Neural cell (in vitro differentiated cells): ENCODE measurements around the gene SSBP2. TPM values are rescaled to one million over a fixed set of nuclear protein-coding genes. Genes with fewer than 3 reads are reported as not detected.

Experiments used
- H2AFZ ChIP-seq: fragments of 200-600, 300-800 bp; sonication (generic), shearing (Covaris generic); 2 replicates; pipeline ENCODE4 v1.6.0; 2014; ENCODE audit warnings: low read depth, mild to moderate bottlenecking, antibody characterized with exemption, low read length, moderate library complexity
- H3F3A ChIP-seq: fragments of 200-600 bp; shearing (Covaris generic); 2 replicates; pipeline ENCODE4 v1.6.1; 2016; ENCODE audit warnings: mild to moderate bottlenecking, moderate library complexity, mixed read lengths, antibody characterized with exemption, low read length; ENCODE audit not compliant: insufficient read depth, poor library complexity, severe bottlenecking
- H3K27ac ChIP-seq: fragments of 200-600, 300-800 bp; sonication (generic), shearing (Covaris generic); 2 replicates; pipeline ENCODE4 v1.5.1; 2014; ENCODE audit warnings: mild to moderate bottlenecking, low read length, moderate library complexity
- H3K27me3 ChIP-seq: fragments of 300-800, 200-600 bp; sonication (generic), shearing (Covaris generic); 2 replicates; pipeline ENCODE4 v1.6.0; 2014; ENCODE audit warnings: mild to moderate bottlenecking, low read depth, low read length, moderate library complexity; ENCODE audit not compliant: insufficient read depth
- H3K36me3 ChIP-seq: fragments of 300-800, 200-600 bp; sonication (generic), shearing (Covaris generic); 2 replicates; pipeline ENCODE4 v1.5.1; 2014; ENCODE audit warnings: mild to moderate bottlenecking, antibody characterized with exemption, low read length, moderate library complexity; ENCODE audit not compliant: insufficient read depth
- H3K4me2 ChIP-seq: fragments of 300-800, 200-600 bp; sonication (generic), shearing (Covaris generic); 2 replicates; pipeline ENCODE4 v1.6.0; 2014; ENCODE audit warnings: mild to moderate bottlenecking, low read length
- H3K4me3 ChIP-seq: fragments of 300-800, 200-600 bp; sonication (generic), shearing (Covaris generic); 2 replicates; pipeline ENCODE4 v1.5.1; 2014; ENCODE audit warnings: mild to moderate bottlenecking, low read length, moderate library complexity
- H3K79me2 ChIP-seq: fragments of 200-600 bp; shearing (Covaris generic); replicated peaks from 2 replicates; pipeline ENCODE4 v1.6.0; 2014; ENCODE audit warnings: mild to moderate bottlenecking, low read length, moderate library complexity; ENCODE audit not compliant: insufficient read depth
- H3K9ac ChIP-seq: fragments of 300-800, 200-600 bp; sonication (generic), shearing (Covaris generic); 2 replicates; pipeline ENCODE4 v1.6.1; 2016; ENCODE audit warnings: mild to moderate bottlenecking, low read length, mixed read lengths
- H3K9me2 ChIP-seq: fragments of 200-600 bp; shearing (Covaris generic); 2 replicates; pipeline ENCODE4 v1.6.1; 2016; ENCODE audit warnings: mild to moderate bottlenecking, low read length, mixed read lengths; ENCODE audit not compliant: insufficient read depth
- H3K9me3 ChIP-seq: fragments of 200-600, 300-800 bp; sonication (generic), shearing (Covaris generic); 2 replicates; pipeline ENCODE4 v1.6.1; 2016; ENCODE audit warnings: mild to moderate bottlenecking, mixed run types, low read length, moderate library complexity, mixed read lengths
- H4K20me1 ChIP-seq: fragments of 200-600 bp; shearing (Covaris generic); 2 replicates; pipeline ENCODE4 v1.6.1; 2016; ENCODE audit warnings: mild to moderate bottlenecking, mixed run types; ENCODE audit not compliant: insufficient read depth
- EP300 ChIP-seq: fragments of 450-650 bp; conservative IDR thresholded peaks from 2 replicates; pipeline ENCODE4 v1.6.1; 2014; ENCODE audit warnings: antibody characterized with exemption, mild to moderate bottlenecking, moderate library complexity; ENCODE audit not compliant: poor library complexity, severe bottlenecking
- EZH2 ChIP-seq: fragments of 200-600, 300-800 bp; shearing (Covaris generic), sonication (generic); IDR thresholded peaks from 2 replicates; pipeline ENCODE4 v1.6.1; 2014; ENCODE audit warnings: antibody characterized with exemption, low read length, borderline replicate concordance, mild to moderate bottlenecking; ENCODE audit not compliant: insufficient read depth, poor library complexity, severe bottlenecking
- MXI1 ChIP-seq: fragments of 450-650 bp; conservative IDR thresholded peaks from 2 replicates; pipeline ENCODE4 v1.6.1; 2014; ENCODE audit warnings: antibody characterized with exemption, mild to moderate bottlenecking; ENCODE audit not compliant: poor library complexity, severe bottlenecking
- POLR2AphosphoS5 ChIP-seq: IDR thresholded peaks from 2 replicates; pipeline ENCODE4 v1.6.1; 2012
- RAD21 ChIP-seq: fragments of 450-650 bp; conservative IDR thresholded peaks from 2 replicates; pipeline ENCODE4 v1.6.1; 2014; ENCODE audit warnings: antibody characterized with exemption, mild to moderate bottlenecking, moderate library complexity
- SMC3 ChIP-seq: fragments of 450-650 bp; conservative IDR thresholded peaks from 2 replicates; pipeline ENCODE4 v1.6.1; 2014; ENCODE audit warnings: antibody characterized with exemption, mild to moderate bottlenecking, moderate library complexity; ENCODE audit not compliant: poor library complexity
- TAF1 ChIP-seq: IDR thresholded peaks from 2 replicates; pipeline ENCODE4 v1.6.1; 2012; ENCODE audit warnings: low read depth
- polyA plus RNA-seq: library from polyadenylated mRNA; depleted of rRNA; stranded (reverse); fragments of >200 nt; gene quantifications from 2 replicates; pipeline ENCODE4 v1.2.3, GENCODE V29; 2014
- TF ChIP-seq, protein P1 (sequence below): IDR thresholded peaks from 2 replicates; pipeline ENCODE4 v1.6.1; 2012; ENCODE audit warnings: borderline replicate concordance
- TF ChIP-seq, protein P2 (sequence below): fragments of 450-650 bp; IDR thresholded peaks from 2 replicates; pipeline ENCODE4 v1.5.1; 2014; ENCODE audit warnings: antibody characterized with exemption, mild to moderate bottlenecking, moderate library complexity; ENCODE audit not compliant: poor library complexity, severe bottlenecking

The SSBP2 gene
- polyA plus RNA-seq, 1 donor from 2014 or later: 128 TPM

- H3K27me3 ChIP-seq: no peaks in the 10 kb centered on the region
- H3K9me3 ChIP-seq: no peaks in the 10 kb centered on the region
- H3K79me2 ChIP-seq: peaks cover 76% of the 10 kb centered on the region
- TF ChIP-seq, protein P1, sequence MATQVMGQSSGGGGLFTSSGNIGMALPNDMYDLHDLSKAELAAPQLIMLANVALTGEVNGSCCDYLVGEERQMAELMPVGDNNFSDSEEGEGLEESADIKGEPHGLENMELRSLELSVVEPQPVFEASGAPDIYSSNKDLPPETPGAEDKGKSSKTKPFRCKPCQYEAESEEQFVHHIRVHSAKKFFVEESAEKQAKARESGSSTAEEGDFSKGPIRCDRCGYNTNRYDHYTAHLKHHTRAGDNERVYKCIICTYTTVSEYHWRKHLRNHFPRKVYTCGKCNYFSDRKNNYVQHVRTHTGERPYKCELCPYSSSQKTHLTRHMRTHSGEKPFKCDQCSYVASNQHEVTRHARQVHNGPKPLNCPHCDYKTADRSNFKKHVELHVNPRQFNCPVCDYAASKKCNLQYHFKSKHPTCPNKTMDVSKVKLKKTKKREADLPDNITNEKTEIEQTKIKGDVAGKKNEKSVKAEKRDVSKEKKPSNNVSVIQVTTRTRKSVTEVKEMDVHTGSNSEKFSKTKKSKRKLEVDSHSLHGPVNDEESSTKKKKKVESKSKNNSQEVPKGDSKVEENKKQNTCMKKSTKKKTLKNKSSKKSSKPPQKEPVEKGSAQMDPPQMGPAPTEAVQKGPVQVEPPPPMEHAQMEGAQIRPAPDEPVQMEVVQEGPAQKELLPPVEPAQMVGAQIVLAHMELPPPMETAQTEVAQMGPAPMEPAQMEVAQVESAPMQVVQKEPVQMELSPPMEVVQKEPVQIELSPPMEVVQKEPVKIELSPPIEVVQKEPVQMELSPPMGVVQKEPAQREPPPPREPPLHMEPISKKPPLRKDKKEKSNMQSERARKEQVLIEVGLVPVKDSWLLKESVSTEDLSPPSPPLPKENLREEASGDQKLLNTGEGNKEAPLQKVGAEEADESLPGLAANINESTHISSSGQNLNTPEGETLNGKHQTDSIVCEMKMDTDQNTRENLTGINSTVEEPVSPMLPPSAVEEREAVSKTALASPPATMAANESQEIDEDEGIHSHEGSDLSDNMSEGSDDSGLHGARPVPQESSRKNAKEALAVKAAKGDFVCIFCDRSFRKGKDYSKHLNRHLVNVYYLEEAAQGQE: no peak
- TF ChIP-seq, protein P2, sequence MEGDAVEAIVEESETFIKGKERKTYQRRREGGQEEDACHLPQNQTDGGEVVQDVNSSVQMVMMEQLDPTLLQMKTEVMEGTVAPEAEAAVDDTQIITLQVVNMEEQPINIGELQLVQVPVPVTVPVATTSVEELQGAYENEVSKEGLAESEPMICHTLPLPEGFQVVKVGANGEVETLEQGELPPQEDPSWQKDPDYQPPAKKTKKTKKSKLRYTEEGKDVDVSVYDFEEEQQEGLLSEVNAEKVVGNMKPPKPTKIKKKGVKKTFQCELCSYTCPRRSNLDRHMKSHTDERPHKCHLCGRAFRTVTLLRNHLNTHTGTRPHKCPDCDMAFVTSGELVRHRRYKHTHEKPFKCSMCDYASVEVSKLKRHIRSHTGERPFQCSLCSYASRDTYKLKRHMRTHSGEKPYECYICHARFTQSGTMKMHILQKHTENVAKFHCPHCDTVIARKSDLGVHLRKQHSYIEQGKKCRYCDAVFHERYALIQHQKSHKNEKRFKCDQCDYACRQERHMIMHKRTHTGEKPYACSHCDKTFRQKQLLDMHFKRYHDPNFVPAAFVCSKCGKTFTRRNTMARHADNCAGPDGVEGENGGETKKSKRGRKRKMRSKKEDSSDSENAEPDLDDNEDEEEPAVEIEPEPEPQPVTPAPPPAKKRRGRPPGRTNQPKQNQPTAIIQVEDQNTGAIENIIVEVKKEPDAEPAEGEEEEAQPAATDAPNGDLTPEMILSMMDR: no peak
- TF ChIP-seq SMC3 (no peak), EZH2 (no peak), EP300 (no peak), RAD21 (no peak), MXI1 (no peak), TAF1 (no peak), POLR2AphosphoS5 (no peak)
- H3K27ac ChIP-seq: no peak overlapping the region
- no peak overlapping the region for H2AFZ ChIP-seq
- H3K4me3 ChIP-seq: no peak overlapping the region
- H4K20me1 ChIP-seq: no peaks in the 10 kb centered on the region
- H3K4me2 ChIP-seq: no peak overlapping the region
- H3K36me3 ChIP-seq: no peaks in the 10 kb centered on the region
- H3K9me2 ChIP-seq: no peaks in the 10 kb centered on the region
- no peak overlapping the region for H3K9ac ChIP-seq
- no peaks in the 10 kb centered on the region for H3F3A ChIP-seq
Measured at GRCh38 chr5:81700166-81700565, 50.7 kb downstream of the SSBP2 start.

DNA sequence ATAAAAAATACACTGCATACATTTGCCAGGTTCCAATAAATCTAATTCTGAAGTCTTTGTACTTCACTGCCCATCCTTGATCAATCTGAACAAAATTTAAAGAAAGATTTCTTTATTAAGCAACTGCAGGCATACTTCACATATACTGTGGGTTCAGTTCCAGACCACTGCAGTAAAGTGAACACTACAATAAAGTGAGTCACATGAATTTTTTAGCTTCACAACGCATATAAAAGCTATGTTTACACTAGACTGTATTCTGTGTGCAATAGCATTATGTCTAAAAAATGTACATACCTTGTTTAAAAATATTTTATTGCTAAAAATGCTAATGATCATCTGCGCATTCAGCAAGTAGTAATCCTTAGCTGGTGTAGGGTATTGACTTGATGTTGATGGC lies 52.1 kb downstream of the SSBP2 start:
- H3K27me3 ChIP-seq: no peaks in the 10 kb centered on the region
- no peak overlapping the region for H3K27ac ChIP-seq
- H2AFZ ChIP-seq: no peak overlapping the region
- TF ChIP-seq POLR2AphosphoS5 (no peak), MXI1 (no peak), RAD21 (no peak), EP300 (no peak), TAF1 (no peak)
- TF ChIP-seq, protein P1: no peak
- no peaks in the 10 kb centered on the region for H3F3A ChIP-seq
- no peak overlapping the region for H3K9ac ChIP-seq
- H3K79me2 ChIP-seq: peaks cover 77% of the 10 kb centered on the region
- H4K20me1 ChIP-seq: no peaks in the 10 kb centered on the region
- no peak overlapping the region for H3K4me2 ChIP-seq
- no peaks in the 10 kb centered on the region for H3K36me3 ChIP-seq
- no peaks in the 10 kb centered on the region for H3K9me2 ChIP-seq
- H3K4me3 ChIP-seq: no peak overlapping the region
- H3K9me3 ChIP-seq: no peaks in the 10 kb centered on the region
